ENCODE measurements around the gene ARHGEF12.

Gene ARHGEF12

DNA sequence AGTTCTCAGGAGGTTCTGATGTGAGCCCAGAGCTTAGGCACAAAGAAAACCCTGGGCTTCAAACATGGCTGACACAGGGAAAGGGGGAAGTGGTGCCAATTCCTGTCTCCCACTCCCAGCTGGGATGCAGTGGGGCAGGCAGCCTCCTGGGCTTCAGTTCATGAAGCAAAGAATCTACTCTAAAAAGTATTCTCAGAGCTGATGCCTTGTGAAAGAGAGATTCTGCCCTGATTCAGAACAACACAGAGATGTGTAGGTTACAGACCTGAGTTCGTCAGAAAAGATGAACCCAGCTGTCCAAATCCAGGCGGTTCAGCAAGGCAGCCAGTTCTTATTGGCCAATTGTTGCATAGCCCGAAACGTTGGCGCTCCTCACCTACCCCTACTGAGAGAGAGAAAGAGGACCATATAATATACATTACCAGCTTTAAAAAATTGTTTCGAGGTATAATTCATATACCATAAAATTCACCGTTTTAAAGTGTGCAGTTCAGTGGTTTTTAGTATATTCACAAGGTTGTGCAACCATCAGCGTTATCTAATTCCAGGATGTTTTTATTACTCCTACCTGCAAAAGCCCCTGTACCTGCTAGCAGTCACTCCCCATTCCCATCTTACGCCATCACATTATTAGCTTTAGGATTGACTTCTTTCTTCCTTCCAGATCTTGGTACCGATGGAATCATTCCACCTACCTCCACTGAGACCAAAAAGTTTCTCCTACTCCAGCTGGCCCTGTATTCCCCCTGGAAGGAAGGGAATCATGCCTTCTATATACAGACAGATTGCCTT, 18.3 kb upstream of the ARHGEF12 start:
- no peak for DNase-seq

DNA sequence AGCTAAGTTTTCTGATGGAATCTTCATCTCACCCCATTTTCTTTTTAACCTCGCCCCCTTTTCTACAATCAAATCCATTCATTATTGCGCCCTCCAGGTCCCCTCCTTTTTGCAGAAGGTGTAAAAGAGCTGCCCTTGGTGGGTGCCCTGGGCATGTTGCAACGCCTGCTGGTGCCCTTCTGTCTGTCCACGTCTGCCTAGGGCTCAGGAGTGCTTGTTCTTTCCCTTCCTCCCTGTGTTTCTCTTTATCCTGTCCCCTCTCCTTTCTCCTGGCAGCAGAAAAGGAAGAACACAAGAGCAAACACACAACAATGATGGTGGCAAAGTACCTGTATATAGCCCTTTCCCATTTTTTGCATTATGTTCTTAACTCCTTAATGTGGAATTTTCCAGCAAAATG, 17.3 kb upstream of the ARHGEF12 start:
- no peak for DNase-seq

DNA sequence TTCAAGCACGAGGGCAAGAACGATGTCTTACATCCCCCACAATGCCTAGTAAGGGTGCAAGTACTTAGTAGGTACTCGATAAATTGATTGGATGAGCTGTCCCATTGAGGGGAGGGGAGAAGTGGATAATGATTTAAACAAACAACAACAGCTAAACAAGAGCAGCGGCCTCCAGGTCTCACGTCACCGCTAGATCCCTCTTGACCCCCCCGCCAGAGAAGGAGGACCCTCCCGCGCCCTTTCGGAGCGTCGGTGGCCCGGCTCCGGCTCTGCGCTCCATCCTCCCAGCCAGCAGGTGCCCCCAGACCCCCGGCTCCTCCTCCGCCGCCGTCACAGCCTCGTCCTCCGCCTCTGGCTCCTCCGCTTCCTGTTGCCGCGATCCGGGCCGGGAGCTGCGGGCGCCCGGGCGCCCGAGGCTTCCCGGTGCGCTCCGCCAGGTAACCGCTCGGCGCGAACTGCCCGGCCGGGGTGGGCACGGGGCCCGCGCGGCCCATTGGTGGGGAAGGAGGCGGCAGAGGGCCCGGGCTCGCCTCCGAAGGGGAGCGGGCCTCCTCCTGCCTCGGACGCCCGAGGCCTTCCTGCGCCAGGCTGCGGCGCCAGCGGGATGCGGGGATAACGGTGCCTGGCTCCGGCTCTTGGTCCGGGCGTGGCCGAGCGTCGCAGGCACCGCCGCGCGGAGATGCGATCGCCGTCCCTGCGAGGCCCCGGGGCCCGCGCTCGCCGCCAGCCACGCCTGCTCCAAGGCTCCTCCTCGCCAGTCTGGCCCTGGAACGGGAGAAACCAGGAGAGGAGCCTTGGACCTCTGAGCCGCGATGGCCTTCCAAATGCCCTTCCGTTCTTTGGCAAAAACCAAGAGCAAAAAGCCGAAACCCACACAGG, 11.0 kb upstream of the ARHGEF12 start, which contains the start of gene TLCD5:
TLCD5 (plus strand) TSS at position 368 of the 879 bp plus-strand sequence. CDS start 2,143 bp downstream, outside the sequence.
- no peak for DNase-seq

DNA sequence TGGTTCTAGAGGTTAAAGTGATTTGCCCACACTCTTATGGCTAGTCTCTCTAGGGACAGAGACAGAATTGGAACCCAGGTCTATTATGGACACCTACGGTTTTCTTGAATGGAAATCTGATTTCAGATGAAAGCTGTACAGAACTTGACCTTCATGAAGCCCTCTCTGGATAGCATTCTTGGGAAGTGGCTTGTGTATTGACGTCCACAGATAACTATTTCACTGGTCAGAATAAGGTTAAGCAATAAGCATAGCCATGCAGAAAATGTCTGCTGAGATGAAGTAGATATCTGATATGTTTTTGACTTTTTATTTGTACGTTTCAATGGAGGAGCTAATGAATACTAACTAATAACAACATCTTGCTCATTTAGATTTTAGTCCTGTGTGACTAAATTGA, 10.0 kb upstream of the ARHGEF12 start:
- no peak for DNase-seq

DNA sequence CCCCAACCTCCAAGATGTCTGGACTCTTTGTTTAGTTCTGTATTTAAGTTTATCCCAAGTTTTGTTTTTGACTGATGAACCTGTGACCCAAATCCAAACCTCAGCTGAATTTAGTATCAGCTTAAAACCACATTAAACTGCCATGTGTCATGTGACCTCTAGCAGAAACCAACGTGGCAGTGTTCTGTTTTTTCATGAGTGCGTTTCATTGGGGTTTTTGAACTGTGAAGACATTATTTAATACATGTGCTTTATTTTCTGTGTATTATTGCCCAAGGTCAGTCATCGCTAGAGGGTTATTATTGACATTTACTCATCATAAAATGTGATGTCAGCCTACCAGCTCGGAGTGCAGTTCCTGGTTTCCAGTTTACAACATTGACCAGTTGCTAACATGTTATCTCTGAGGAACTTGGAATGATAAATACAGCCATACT, 9.3 kb upstream of the ARHGEF12 start:
- DNase-seq = no peak

DNA sequence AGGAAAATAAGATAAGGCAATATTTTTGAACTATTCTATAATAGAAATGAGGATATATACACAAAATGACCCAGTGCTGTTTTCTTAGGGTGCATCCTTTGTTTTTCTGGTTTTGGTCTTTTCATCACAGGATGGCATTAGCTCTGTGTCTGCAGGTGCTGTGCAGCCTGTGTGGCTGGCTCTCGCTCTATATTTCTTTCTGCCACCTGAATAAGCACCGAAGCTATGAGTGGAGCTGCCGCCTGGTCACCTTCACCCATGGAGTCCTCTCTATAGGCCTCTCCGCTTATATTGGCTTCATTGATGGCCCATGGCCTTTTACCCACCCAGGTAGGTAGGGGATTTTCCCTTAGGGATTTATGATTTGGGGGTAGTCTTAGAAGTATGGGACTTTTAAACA, 8.9 kb upstream of the ARHGEF12 start:
- DNase-seq = no peak

DNA sequence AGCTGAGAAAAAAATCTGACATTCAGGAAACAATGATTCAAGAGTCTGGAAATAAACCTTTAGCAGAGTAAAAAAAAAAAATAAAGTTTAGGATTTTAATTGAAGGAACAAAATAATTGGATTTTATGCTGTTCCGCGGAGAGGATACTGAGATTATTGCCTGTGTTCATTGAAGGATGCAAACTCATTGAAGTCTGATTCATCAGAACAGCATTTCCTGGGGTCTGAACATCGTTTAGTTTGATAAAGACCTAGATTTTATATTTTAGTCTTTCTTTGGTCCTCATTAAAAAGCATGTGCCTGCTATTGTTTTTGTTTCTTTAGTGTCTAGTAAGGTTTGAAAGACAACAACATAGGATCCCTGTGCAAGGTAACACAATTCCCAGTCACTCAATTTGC, 6.7 kb upstream of the ARHGEF12 start:
- DNase-seq = no peak

DNA sequence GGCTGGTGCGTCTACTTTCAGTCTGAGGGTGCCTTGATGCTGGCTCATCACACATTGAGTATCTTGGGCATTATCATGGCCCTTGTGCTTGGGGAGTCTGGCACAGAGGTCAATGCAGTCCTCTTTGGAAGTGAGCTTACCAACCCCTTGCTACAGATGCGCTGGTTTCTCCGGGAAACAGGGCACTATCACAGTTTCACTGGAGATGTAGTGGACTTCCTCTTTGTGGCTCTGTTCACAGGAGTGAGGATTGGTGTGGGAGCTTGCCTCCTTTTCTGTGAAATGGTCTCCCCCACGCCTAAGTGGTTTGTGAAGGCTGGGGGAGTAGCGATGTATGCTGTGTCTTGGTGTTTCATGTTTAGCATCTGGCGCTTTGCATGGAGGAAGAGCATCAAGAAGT, 6.2 kb upstream of the ARHGEF12 start:
- DNase-seq = no peak

DNA sequence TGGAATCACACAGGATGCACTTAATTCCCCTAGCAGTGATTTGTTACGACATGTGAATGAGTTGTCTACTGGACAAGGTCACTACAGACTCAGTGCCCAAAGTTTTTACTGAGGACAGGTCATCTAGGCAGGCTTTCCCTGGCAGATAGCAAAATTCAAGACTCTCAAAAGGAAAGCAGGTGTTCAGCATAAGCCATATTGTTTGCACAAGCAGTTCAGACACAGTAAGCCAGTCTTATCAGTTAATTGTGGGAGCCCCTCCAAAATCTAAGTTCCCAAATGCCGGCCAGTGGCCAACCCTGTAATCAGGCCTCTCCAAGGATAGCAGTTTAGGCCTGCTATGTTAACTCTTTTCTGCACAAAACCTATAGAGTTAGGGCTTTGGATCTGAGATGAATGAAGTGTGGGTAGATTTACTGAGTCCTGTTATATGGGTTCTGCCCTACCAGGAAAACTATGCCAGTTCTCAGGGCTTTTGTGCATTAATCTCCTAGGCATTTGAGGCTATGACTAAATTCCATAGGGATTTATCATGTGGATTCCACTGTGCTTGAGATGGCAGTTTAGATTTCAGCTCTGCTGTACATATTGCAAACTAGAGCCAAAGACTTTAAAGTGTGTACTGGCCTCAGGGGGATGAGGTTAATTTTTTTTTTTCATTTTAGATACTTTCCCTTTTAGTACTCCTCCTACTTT, 4.8 kb upstream of the ARHGEF12 start:
- DNase-seq = no peak

DNA sequence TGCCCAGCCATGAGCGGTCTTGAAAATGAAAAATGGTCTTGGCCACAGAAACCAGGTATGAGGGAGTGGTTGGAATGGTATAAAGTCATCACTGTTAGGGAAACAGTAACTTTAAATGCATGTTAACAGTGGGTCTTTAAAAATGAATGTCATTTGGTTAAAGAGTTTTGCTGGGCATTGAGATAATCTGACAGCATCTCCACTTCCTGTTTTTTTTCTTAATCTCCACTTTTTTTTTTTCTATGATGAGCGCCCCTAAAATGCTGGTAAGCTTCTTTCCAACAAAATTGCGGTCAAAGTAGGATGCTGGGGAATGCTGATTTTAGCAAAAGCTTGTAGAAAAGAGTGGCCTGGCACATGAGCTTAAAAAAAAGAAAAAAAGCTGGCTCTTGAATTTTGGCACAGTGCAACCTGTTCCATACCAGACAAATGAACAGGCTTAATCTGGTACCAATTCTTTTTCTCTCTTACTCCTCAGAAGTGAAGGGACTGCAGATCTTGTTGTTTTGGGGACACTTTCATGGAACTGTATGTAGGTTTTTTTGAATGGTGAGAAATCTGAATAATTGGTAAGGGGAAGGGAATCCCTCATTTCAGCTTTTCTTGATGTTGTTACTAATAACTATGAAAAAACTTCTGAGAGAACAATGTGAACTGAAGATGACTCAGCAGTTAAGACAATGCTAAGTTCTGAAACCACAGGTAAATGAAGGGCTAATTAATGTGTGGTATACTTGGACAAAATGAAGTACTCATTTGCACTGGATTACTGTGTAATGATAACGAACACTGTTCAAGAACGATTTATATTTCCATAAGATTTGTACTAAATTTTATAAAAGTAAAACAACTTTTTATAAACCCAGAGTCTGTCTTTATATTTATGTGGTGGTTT, 3.1 kb upstream of the ARHGEF12 start:
- no peak for DNase-seq

DNA sequence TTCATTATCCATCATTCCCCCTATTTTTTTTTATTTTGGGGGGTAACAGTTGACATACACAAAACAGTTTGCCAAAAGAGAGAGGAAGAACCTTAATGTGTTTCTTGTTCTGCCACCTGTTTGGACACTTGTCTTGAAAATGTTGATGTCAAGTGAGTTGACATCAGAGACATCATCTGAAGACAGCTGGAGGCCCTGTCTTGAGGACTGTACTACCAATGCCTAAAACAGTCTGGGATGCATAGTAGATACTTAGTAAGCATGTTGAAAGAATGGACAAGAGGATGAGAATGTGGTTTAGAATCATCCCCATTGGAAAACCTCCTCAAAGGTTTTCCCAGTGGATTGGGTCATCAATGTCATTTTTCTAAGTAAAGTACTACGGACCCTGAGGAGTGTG, 2.4 kb upstream of the ARHGEF12 start:
- no peak for DNase-seq

DNA sequence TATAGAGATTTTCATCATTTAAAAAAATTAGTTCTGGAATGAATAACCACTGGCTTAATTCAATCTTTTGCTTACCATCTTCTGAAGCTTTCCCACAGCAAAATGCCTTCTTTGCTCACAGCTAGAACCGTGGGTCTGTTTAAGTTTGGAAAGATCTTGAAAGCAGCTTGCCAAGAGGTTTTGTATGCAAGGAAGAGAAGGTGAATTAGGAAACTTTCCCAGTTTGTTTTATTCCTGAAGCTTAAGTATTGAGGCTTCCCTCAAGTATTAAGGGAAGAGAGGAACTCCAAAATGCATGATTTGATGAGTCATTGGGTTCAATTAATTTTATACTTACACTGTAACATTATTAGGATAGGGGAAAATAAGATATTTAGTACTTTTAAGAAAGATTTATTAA, 1.9 kb upstream of the ARHGEF12 start:
- DNase-seq = no peak

DNA sequence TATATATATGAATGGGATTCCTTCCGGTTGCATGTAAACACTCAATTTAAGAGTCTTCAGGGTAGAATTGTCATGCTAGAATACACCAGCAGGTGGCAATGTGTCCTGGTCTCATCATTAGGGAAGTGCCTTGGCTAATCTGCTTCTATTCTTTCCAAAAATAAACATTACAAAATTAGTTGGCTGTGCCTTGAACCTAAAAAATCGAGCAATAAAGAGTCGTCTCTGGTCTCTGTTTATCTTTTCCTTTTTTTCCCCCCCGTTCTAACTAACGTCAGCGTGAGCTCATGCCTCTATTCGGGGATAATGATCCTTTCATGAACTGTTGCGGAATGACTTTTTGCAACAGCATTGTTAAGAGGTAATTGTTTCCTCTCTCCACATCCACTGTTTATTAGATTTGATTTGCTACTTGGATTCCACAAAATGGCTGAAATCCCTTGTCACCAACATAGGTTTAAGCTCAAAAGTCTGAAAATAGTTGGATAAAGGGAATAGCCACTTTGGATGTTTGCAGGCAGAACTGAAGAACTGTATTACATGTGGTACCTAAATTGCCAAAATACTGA, 1.2 kb upstream of the ARHGEF12 start:
- peak; percentile 33 for DNase-seq

DNA sequence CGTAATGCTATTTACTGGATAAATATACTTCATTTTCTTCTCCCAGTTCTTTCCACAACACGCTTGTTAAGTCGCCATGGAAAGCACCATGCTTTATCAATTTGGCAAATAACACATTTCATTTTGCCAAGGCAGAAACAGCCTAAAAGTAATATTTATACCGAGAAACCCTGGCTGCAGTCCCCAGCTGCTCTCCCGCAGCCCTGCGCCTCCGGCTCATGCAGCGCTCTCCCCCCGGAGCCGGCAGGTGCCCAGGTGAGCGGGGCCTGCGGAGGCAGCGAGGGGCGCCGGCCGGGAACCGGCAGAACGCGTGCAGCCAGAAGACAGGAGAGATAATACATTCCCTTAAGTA, 681 bp upstream of the ARHGEF12 start:
- no peak for DNase-seq

DNA sequence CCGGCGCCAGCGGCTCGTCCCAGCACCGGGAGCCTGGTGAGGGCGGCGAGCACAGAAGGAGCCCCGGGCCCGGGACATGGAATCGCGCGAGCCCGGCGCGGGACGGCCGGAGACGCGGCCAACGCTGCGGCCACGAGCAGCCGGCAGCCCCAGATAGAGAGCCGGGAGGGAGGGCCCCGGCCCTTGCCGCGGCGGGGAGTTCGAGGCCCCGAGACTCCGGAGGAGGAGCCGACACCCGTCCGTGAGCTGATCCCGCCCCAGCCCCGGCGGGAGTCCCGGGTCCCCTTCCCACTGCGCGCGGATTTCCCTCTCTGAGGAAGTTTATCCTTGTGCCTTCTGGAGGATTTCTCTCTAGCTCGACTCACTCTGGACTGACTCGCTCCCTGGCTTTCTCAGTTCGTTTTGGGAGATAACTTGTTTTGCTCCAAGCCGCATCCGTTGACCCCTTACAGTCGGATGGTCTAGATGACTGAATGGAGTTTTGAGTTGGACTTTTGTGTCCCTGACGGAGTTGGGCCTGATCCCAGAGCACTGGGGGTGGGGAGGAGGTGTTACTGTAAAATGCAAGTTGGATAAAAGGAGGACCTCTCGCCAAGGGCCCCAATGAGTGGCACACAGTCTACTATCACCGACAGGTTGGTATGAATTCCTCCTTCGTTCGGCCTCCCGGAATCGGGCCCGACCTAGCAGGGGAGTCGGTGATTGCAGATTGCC, 585 bp downstream of the ARHGEF12 start:
- DNase-seq = no peak

DNA sequence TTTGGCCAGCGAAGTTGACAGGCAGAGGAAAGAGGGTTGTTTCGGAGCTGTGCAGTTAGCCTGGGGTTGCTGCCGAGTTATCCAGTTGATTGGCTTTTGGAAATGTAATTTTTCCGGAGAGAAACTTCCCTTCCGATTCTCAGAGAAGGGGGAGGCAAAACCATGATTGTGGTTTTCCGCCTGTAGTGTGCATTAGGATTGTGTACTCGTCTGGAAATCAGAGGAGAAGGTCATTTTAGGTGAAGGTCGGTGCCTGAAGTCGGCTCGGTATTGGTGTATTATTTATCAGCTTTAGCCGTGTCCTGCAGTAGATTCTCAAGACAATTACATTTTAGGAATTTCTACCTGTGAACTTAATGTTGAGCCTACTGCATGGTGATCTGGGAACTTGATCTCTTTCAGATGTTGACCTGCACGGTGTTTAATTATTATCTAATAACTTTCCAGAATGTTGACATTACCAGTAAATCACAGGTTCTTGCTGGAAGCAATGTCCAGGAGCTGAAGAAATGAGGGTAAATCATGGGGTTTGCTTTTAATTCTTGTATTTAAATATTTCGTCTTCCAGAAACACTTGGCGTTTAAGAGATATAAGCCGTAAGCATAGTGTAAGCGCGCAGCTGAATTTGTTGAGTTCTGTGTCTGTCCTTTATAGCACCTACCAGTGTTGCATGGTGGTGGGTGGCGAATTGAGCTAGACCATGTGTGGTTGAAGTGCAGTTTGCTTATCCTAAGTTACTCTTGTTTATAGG, 1.3 kb downstream of the ARHGEF12 start:
- DNase-seq = no peak

DNA sequence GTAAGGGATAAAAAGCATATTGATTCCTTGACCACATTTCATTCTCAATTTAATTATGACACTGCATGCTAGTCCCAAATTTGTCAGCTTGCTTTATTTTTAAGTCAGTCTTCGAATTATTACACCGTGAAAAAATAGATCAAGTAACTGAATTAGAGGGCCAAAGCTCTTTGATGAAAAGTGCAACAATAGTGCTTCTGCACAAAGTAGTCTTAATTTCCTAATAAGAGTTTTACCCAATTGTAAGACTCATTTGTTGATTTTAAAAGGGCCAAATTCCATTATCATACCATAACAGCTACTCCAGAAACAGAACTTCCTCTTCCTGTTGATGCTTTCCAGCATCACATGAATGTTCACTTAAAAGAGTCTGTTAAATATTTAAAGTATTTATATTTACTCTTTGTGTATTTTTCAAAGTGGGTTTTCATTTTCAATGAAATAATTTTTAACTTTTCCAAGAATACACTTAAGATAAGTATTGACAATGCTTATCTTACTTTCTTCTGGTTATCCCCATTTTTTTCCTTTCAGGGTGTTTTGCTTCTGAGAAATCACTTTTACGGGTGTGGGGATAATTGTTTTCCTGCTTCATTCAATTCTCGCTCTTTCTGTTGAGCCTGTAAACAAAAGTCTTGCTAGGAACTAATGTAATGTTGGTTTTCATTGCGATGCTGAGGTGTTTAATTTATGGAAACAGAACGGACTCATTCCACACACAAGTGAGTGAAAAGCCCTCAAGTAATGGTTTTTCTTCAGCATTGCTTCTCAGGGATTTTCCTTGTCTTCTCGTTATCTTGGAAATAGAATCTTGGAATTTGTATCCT, 2.1 kb downstream of the ARHGEF12 start:
- DNase-seq = no peak

DNA sequence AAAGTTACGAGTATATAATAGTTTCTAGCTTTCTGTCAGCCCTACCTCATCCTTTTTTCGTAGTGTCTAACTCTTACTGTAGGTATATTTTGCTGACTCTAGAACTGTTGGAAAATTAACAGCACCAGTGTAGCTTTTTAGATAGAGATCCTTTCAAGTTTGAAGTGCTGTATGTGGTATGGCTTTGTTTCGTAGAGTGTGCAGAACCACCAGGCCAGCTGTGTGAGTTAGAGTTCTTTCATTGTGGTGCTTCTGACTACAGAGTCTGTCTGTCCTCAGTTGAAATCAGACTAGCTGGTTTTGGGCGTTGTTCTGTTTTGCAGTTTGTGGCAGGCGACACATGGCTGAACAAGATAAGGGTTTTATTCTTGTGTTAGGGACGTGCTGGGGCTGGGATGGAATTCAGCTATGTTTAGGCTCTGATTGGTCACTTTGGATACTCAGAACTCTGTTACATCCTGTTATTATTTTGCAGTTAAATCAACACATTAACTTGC, 3.2 kb downstream of the ARHGEF12 start:
- DNase-seq = no peak

DNA sequence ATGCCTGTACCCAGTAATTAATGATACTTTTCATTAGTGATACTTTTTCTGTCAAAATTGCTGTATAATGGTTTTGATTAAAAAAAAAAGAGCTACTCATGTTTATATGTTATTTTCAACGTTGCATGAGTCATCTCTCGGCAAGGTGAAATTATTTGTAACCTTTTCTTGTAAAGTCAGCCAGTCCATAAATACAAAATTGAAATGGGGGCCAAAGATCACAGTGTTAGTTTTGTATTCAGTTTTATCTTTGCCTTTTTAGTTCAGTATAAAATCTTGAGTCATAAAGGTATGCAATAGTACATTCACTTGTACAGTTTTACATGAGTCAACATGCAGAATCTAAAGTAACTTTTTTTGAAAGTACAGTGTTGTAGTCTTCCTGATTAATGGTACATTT, 4.3 kb downstream of the ARHGEF12 start:
- no peak for DNase-seq

DNA sequence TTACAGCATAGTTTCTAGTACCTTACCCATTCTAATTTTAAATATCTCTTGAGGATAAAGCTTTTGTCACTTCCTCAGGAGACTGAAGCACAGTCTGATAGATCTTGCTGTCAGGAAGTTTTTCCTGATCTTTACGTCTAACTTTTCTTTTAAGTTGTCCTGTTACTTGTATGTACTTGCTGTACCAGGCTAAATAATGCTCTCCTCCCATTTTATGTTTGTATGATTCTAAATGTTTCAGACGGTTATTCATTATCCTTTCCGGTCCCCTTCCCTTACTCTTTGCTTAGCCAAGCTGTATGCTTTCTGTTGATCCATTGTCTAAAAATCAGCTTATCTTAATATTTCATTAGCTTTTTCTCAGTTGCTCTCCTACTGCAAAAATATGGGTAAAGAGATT, 6.0 kb downstream of the ARHGEF12 start:
- no peak for DNase-seq

Measured in SIG-M5 (cell line).